GM21367 (cell line): ENCODE data around the gene CYP4F22.
"Not testable (repeated sequence)": the region's sequence is repeated elsewhere in the genome, so short reads cannot be mapped to it uniquely, and the experiment has no call there.

Source experiments
- ATAC-seq: cut with Tn5 transposase; IDR thresholded peaks from one replicate; pipeline ENCODE4 v1.9.1; 2021; ENCODE audit not compliant: unreplicated experiment

CYP4F22 gene

GRCh38 chr19:15488489-15489226, 19.7 kb upstream of the CYP4F22 start:
- no peak for ATAC-seq

DNA sequence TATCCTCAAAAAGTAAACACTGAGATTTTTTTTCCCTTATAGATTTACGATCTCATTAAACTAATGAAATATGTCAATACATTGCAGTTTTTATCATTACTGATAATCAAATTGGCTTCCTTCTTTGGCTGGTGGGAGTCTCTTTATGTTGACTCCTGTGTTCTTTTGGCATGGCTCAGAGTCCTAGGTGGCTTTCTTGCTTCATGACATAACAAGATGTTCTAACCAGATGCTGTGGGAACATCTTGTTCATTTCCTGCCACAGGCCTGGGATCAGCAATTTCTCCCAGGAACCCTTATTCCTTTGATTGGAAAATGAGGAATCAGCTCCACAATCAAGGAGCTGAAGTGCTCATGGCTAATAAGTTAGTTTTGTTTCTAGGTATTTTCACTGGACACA, 13.2 kb upstream of the CYP4F22 start:
- no peak for ATAC-seq

DNA sequence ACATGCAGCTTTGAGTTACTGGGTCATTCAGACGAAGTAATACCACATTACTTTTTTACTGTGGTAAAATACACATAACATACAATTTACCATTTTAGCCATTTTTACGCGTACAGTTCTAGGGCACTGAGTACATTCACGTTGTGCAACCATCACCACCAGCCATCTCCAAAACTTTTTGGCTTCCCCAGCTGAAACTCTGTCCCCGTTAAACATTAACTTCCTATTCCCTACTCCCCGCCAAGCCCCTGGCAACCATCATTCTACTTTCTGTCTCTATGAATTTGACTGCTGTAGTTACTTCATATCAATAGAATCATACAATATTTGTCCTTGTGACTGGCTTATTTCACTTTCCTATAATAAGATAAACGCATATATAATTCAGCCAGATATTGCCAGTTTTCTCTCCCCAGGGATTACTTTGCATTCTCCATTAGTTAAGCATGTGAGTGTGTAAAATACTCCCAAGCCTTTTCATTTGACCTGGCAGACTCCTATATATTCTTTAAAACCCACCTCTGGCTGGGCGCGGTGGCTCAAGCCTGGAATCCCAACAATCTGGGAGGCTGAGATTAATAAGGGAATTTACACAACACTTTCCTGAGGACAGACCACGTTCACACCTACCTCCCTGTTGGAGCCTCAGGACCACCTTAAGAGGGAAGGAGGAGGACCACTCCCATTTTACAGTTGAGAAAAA, 10.0 kb upstream of the CYP4F22 start:
- ATAC-seq: no peak

GRCh38 chr19:15498910-15499309, 9.4 kb upstream of the CYP4F22 start:
- ATAC-seq: no peak

- no peak for ATAC-seq
Observed at GRCh38 chr19:15501596-15501995, 6.7 kb upstream of the CYP4F22 start.

GRCh38 chr19:15502264-15502663, 6.1 kb upstream of the CYP4F22 start:
- no peak for ATAC-seq

DNA sequence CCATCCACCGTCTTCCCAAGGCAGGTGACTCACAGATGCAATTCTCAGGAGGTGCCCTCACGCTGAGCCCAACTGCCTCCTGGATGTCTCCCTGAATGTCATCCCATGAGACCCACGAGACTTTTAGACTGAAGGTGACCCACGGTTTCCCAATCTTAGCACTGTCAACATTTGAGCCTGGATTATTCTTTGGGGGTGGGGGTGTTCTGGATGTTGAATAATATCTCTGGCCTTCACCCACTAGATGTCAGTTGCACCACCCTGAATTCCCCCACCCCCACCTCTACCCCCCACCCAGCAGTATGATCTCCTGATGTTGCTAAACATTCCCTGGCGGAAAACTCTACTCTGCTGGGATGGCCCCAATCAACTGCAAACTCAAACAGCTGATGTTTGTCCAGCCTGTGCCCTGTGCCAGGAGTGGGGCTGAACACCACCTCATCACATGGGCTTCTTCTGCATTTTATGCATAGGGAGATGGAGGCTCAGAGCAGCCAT, 2.2 kb upstream of the CYP4F22 start:
- ATAC-seq: no peak

GRCh38 chr19:15507068-15508034, 974 bp upstream of the CYP4F22 start:
- ATAC-seq: no peak

- no peak for ATAC-seq
Observed at GRCh38 chr19:15511671-15512424, 3.5 kb downstream of the CYP4F22 start.

DNA sequence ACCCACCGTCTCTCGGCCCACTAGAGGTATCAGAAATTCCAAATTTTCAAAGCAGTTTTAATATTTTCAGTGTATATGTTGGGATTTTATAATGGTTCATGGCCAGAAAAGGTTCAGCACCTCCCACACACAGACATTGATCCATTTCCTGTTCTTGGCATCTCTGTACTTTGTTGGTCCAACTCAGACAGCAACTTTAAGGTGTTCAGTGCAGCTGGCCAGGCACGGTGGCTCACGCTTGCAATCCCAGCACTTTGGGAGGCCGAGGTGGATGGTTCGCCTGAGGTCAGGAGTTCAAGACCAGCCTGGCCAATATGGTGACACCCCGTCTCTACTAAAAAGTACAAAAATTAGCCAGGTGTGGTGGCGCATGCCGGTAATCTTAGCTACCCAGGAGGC, 6.9 kb downstream of the CYP4F22 start:
- ATAC-seq: not testable (repeated sequence)

DNA sequence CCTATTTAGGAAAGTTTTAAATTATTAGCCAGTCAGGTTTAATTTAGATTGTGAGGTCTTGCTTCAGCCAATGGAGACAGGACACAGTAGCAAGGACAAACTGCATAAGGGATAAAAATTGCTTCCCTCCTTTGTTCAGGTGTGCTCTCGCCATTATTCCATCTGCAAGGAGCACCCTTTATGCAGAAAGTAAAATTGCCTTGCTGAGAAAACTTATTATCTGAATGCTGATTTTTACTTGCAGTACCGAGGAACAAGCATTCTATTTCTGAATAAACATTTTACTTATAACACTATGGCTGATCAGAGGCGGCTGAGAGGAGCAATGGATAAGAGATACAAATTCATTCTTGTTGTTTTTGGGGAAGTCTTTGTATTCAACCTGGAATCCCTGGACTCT, 8.0 kb downstream of the CYP4F22 start:
- ATAC-seq: no peak

DNA sequence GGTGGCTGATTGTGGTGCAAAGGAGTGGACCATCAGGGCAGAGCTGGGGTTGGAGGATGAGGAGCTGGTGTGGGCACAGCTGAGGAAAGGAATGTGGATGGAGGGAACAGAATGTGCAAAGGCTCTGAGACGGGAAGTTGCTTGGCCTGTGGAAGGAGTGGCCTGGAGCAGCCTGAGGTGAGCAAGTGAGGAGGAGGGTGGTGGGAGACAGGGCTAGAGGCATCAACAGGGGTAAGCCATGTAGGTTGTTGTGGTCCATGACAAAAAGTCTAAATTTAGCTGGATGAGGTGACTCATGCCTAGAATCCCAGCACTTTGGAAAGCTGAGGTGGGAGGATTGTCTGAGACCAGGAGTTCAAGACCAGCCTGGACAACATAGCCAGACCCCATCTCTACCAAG, 9.5 kb downstream of the CYP4F22 start:
- ATAC-seq: no peak

GRCh38 chr19:15519433-15519976, 11.2 kb downstream of the CYP4F22 start:
- no peak for ATAC-seq

DNA sequence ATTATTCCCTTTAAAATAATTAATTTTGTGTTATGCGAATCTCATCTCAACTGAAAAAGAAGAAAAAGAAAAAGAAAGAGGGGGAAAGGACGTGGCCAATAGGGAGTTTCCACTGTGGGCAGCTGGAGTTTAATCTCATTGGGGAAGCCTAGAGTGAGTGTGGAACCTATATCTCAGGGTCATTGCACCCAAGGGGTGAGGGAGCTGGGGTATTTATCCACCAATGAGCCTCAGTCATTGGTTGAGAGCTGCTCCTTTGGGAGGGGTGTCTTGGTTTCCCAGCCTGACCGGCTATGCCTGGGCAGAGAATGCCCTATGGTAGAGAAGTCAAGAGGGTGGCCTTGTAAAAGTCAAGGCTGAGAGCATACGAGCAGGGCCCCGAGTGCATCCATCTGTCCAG, 16.5 kb downstream of the CYP4F22 start:
- no peak for ATAC-seq

- no peak for ATAC-seq
Observed at GRCh38 chr19:15525291-15525690, 17.0 kb downstream of the CYP4F22 start.

DNA sequence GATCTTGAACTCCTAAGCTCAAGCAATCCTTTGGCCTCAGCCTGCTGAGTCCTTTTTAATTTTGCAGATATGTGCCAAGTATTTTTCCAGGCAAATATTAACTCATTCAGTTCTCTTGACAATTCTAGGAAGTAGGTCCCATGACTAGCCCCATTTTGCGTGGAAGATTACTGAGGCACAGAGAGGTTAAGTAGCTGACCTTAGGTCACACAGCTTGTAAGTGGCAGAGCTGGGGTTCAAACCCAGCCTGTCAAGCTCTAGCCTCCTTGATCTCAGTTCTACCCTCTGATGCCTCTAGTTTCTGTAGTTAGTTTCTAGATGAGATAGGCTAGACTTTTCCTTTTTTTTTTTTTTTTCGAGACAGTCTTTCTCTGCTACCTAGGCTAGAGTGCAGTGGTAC, 18.1 kb downstream of the CYP4F22 start:
- no peak for ATAC-seq

GRCh38 chr19:15527705-15528104, 19.4 kb downstream of the CYP4F22 start:
- ATAC-seq: no peak

DNA sequence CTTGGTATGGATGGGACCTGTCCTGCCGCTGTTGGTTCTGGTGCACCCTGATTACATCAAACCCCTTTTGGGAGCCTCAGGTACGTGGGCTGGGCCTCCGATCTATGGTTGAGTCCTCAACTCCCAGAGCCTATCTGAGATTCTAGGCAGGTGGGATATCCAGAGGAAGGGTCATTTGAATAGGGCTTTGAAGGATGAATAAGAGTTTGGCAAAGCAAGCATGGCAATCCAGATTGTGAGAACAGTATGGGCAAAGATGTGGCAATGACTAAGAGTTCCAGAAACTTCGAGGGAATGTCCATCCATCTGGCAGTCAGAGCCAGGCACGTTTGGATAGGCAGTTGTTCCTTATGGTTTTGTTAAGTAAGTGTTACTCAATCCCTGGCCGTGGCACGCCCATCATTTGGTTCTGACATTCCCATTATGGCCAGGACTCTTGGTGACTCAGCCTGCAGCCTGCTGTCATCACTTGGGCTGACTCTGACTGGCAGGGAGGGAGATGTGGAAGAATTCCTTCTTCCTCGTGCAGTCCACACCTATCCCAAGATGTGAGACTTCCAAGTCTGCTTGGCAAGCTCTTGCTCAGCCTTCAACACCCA, 21.5 kb downstream of the CYP4F22 start:
- ATAC-seq: no peak

DNA sequence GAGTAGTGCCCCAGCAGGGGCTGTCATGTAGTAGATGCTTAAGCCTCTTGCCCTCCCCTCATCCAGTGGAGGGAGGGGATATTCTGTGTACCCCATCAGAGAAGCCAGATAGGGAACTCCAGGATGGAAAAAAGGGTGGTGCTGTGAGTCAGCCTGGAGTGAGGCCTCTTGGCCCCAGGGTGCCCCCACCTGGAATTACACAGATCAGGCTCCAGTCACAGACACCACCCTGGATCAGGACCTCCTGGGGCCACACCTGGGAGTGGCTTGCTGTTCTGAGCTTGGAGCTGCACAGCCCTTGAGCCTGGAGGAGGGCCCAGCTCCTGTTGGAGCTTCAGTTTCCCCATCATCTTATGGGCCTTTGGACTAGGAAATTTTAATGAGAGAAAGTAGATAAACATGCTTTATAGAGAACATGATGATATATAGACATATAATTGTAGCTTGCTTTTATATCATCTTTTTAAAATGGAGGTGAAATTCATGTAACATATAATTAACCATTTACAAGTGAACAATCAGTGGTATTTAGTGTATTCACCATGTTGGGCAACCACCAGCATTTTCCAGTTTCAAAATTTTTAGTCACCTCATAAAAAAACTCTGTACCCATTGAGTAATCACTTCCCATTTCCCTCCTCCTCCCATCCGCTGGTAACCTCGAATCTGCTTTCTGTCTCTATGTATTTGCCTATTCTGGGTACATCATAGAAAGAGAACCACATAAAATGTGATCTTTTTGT, 24.6 kb downstream of the CYP4F22 start:
- ATAC-seq: no peak
